ENCODE measurements around the gene GPC2. TPM values are rescaled to one million over a fixed set of nuclear protein-coding genes. Genes with fewer than 3 reads are reported as not detected.

The GPC2 gene
- total RNA-seq, 1 experiment from 2014 or later = 17.9 TPM

DNA sequence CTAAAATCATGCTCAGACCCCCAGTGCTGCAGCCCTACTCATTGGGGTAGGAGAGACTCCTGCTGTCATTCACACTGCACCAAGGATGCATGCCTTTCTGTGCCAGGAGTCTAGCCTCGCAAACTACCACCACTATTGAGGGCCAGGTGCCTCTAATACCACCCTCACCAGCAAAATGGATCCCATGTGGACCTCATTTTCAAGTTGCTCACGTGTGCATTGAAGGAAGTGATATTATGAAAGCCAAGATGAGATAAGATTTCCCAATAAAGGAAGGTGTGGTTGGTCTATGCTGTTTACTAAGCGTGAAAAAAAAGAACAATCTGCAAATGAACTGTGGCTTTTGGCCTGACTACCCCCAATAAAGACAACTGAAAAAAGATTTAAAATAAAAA, 35.6 kb downstream of the GPC2 start:
- H3K9me2 ChIP-seq (ENCODE audit: insufficient read depth) = no peaks in the 10 kb centered on the region
- ATAC-seq = no peak
- no peaks in the 10 kb centered on the region for H3K4me1 ChIP-seq (ENCODE audit: control insufficient read depth in 1 of 2, insufficient read depth in 2 of 2, low read length in 2 of 2)
- H3K36me3 ChIP-seq (ENCODE audit: control insufficient read depth in 1 of 2, insufficient read depth in 2 of 2, low read length in 2 of 2) = no peaks in the 10 kb centered on the region
- RAD21 ChIA-PET (ENCODE audit: low non-redundant PET in 1 of 2, low total read pairs in 2 of 2, uncharacterized antibody in 2 of 2, unreplicated experiment in 2 of 2) = no interaction called here
- H3K79me2 ChIP-seq (ENCODE audit: insufficient read depth, low read length) = no peaks in the 10 kb centered on the region
- H3K27ac ChIP-seq (ENCODE audit: low read depth, low read length) = no peak overlapping the region
- no TSS peak for BruUV-seq (replicated peaks)
- no peak overlapping the region for H2AFZ ChIP-seq (ENCODE audit: low read depth, low read length, poor library complexity, severe bottlenecking)
- POLR2A ChIA-PET = no interaction called here
- H4K20me1 ChIP-seq (ENCODE audit: insufficient read depth) = no peaks in the 10 kb centered on the region
- no peaks in the 10 kb centered on the region for H3K9me3 ChIP-seq (ENCODE audit: control insufficient read depth in 1 of 2, insufficient read depth in 1 of 2, low read depth in 1 of 2, low read length in 2 of 2)
- CTCF ChIA-PET = no interaction called here
- no peak overlapping the region for H3K4me2 ChIP-seq (ENCODE audit: low read length)
- no peak for DNase-seq (ENCODE audit: low read depth, low spot score)
- no peak overlapping the region for H3K4me3 ChIP-seq (replicated peaks in 1 of 2; ENCODE audit: low read depth in 1 of 2, low read length in 2 of 2)
- intact Hi-C loops (cut with micrococcal nuclease) = no loop called here
- no peak for TF ChIP-seq ZNF274 (IDR thresholded peaks at IDR 0.05; ENCODE audit: low read depth, low read length)
- TF ChIP-seq SRF (IDR thresholded peaks at IDR 0.05; ENCODE audit: low read depth) = no peak
- no peak for TF ChIP-seq EZH2phosphoT487 (IDR thresholded peaks at IDR 0.05; ENCODE audit: borderline replicate concordance)
- no peak for TF ChIP-seq EGR1 (IDR thresholded peaks at IDR 0.05; ENCODE audit: low read depth)
- no peak overlapping the region for H3K9ac ChIP-seq (ENCODE audit: low read length)
- H3K27me3 ChIP-seq (ENCODE audit: insufficient read depth, low read length) = no peaks in the 10 kb centered on the region

DNA sequence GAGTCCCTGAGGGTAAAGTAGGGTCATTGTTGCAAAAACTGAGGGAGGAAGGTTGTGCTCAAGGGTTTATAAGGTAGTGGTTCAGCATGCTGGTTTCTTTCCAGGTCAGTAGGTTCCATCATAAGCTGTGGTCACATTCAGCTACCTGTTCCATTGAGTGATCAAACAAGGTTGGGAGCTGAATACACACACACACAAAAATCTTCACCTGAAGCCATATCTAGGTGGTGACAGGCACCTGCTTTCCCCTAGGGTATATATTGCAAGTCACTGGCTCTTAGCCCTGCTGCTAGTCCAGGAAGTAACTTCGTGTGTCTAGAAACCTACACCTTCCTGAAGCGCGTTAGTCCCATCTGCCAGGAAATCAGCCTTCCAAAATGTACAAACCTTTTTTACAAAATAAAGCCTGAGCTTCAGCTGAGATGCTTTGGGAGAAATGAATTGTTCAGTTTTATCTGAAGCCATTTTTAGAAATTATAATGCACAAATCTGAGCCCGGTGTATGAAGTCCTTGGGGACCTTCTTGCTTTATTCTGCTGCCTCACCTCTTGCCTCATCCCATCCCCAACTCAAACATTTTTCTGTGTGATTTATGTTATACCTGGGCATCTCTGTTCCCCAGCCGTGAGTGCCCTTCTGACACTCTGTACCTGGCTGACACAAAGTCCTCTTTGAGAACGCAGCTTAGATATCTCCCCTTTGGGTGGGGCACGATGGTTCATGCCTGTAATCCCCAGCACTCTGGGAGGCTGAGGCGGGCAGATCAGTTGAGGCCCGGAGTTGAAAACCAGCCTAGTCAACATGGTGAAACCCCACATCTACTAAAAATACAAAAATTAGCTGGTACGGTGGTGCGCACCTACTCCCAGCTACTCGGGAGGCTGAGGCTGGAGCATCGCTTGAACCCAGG, 39.1 kb downstream of the GPC2 start:
- no peak overlapping the region for H2AFZ ChIP-seq (ENCODE audit: low read depth, low read length, poor library complexity, severe bottlenecking)
- TF ChIP-seq SRF (IDR thresholded peaks at IDR 0.05; ENCODE audit: low read depth) (no peak), EZH2 (IDR thresholded peaks at IDR 0.05) (no peak), ELF1 (IDR thresholded peaks at IDR 0.05; ENCODE audit: borderline replicate concordance, low read depth) (no peak), POLR2AphosphoS5 (IDR thresholded peaks at IDR 0.05; ENCODE audit: low read depth, low read length) (no peak)
- TF ChIP-seq, protein P1, sequence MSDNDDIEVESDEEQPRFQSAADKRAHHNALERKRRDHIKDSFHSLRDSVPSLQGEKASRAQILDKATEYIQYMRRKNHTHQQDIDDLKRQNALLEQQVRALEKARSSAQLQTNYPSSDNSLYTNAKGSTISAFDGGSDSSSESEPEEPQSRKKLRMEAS (IDR thresholded peaks at IDR 0.05) = no peak
- no peaks in the 10 kb centered on the region for H3K36me3 ChIP-seq (ENCODE audit: control insufficient read depth in 1 of 2, insufficient read depth in 2 of 2, low read length in 2 of 2)
- no peaks in the 10 kb centered on the region for H3K4me1 ChIP-seq (ENCODE audit: control insufficient read depth in 1 of 2, insufficient read depth in 2 of 2, low read length in 2 of 2)
- no peak overlapping the region for H3K4me3 ChIP-seq (replicated peaks in 1 of 2; ENCODE audit: low read depth in 1 of 2, low read length in 2 of 2)
- ATAC-seq (no peak), DNase-seq (ENCODE audit: low read depth, low spot score) (no peak)
- H3K9me3 ChIP-seq (ENCODE audit: control insufficient read depth in 1 of 2, insufficient read depth in 1 of 2, low read depth in 1 of 2, low read length in 2 of 2) = no peaks in the 10 kb centered on the region
- no peak overlapping the region for H3K9ac ChIP-seq (ENCODE audit: low read length)
- intact Hi-C loops (cut with micrococcal nuclease) = no loop called here
- H3K27me3 ChIP-seq (ENCODE audit: insufficient read depth, low read length) = no peaks in the 10 kb centered on the region
- no TSS peak for BruUV-seq (replicated peaks)
- no peaks in the 10 kb centered on the region for H4K20me1 ChIP-seq (ENCODE audit: insufficient read depth)
- H3K4me2 ChIP-seq (ENCODE audit: low read length) = no peak overlapping the region
- ChIA-PET POLR2A (no interaction called here), CTCF (interaction anchor here (0.7 kb wide), 1 partner anchor 10 kb away, joined by 3 read pairs; the partner anchor contains the start of gene LAMTOR4), RAD21 (ENCODE audit: low non-redundant PET in 1 of 2, low total read pairs in 2 of 2, uncharacterized antibody in 2 of 2, unreplicated experiment in 2 of 2) (interaction anchor here in 1 of 2 experiments (0.6 kb wide), 1 partner anchor 159 kb away, joined by 4 read pairs; no protein-coding TSS in a partner anchor)
- H3K27ac ChIP-seq (ENCODE audit: low read depth, low read length) = no peak overlapping the region
- H3K79me2 ChIP-seq (ENCODE audit: insufficient read depth, low read length) = no peaks in the 10 kb centered on the region
- H3K9me2 ChIP-seq (ENCODE audit: insufficient read depth) = no peaks in the 10 kb centered on the region

Data from HCT116 (cell line).